Peyer's patch (tissue), 4 donors: ENCODE results near the gene ZNF33A.

Source experiments
- POLR2A ChIP-seq, 2 donors: fragments of 450-650 bp; IDR thresholded peaks; one replicate each; pipeline ENCODE4 v1.5.1; 2017; ENCODE audit warnings: antibody characterized with exemption in 2 of 2, mild to moderate bottlenecking in 2 of 2, moderate library complexity in 2 of 2
- TF ChIP-seq, protein P1 (sequence below), 6 experiments: fragments of 450-650 bp in 4 of 6; fragments of 200-600 bp in 2 of 6; sonication (generic) in 1 of 6; IDR thresholded peaks; one replicate each; pipeline ENCODE4 v1.5.1; 2017 to 2019; ENCODE audit warnings: antibody characterized with exemption in 6 of 6, mild to moderate bottlenecking in 3 of 6, moderate library complexity in 1 of 6

DNA sequence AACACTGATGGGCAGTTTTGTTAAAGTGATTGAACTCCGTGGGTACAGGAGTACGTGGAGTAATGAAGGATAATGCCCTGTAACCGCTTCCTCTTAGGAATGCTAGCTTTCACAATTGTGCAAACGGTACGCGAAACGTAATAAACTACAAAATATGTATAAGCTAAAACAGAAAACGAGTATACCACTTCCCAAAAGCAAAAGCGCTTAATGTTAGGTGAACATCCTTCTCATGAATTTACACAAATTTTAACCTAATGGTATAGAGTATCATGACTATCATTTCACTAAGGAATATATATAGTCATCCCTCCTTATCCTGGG is 33.6 kb upstream of the ZNF33A start:
- TF ChIP-seq, protein P1, sequence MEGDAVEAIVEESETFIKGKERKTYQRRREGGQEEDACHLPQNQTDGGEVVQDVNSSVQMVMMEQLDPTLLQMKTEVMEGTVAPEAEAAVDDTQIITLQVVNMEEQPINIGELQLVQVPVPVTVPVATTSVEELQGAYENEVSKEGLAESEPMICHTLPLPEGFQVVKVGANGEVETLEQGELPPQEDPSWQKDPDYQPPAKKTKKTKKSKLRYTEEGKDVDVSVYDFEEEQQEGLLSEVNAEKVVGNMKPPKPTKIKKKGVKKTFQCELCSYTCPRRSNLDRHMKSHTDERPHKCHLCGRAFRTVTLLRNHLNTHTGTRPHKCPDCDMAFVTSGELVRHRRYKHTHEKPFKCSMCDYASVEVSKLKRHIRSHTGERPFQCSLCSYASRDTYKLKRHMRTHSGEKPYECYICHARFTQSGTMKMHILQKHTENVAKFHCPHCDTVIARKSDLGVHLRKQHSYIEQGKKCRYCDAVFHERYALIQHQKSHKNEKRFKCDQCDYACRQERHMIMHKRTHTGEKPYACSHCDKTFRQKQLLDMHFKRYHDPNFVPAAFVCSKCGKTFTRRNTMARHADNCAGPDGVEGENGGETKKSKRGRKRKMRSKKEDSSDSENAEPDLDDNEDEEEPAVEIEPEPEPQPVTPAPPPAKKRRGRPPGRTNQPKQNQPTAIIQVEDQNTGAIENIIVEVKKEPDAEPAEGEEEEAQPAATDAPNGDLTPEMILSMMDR (IDR thresholded peaks at IDR 0.05) = no peak
- TF ChIP-seq POLR2A (IDR thresholded peaks at IDR 0.05) = no peak
